HepG2 (cell line): ENCODE data around the gene PPP2R1B. TPM values are rescaled to one million over a fixed set of nuclear protein-coding genes. Genes with fewer than 3 reads are reported as not detected.
A peak's percentile ranks its signal among the peaks of the same experiment; 100 is the strongest.

ENCODE experiments used
- GMEB1 ChIP-seq: sonication (generic); formaldehyde crosslinking; IDR thresholded peaks from 2 replicates; pipeline ENCODE4 v1.5.1; 2020; ENCODE audit warnings: missing genetic modification reagents, mild to moderate bottlenecking, borderline replicate concordance
- MTF1 ChIP-seq: sonication (generic); formaldehyde crosslinking; IDR thresholded peaks from 2 replicates; pipeline ENCODE4 v1.5.0; 2020; ENCODE audit warnings: missing genetic modification reagents
- SAFB2 ChIP-seq: sonication (generic); formaldehyde crosslinking; IDR thresholded peaks from 2 replicates; pipeline ENCODE4 v1.5.1; 2020; ENCODE audit warnings: missing genetic modification reagents, low read depth, mild to moderate bottlenecking, borderline replicate concordance
- SIN3B ChIP-seq: fragments of 150-350 bp; IDR thresholded peaks from 2 replicates; pipeline ENCODE4 v1.6.1; 2014; ENCODE audit warnings: low read length
- ZFP90 ChIP-seq: sonication (generic); formaldehyde crosslinking; IDR thresholded peaks from 2 replicates; pipeline ENCODE4 v1.8.0; 2022; ENCODE audit warnings: missing genetic modification reagents, mild to moderate bottlenecking, inconsistent platforms, borderline replicate concordance
- ZNF552 ChIP-seq: sonication (generic); formaldehyde crosslinking; IDR thresholded peaks from 2 replicates; pipeline ENCODE4 v1.9.0; 2022; ENCODE audit warnings: missing genetic modification reagents, mild to moderate bottlenecking, borderline replicate concordance
- ZNF572 ChIP-seq: sonication (generic); formaldehyde crosslinking; IDR thresholded peaks from 2 replicates; pipeline ENCODE4 v1.5.1; 2020; ENCODE audit warnings: mild to moderate bottlenecking, missing genetic modification reagents
- ZNF879 ChIP-seq: sonication (generic); formaldehyde crosslinking; IDR thresholded peaks from 2 replicates; pipeline ENCODE4 v1.8.1; 2023; ENCODE audit warnings: missing genetic modification reagents
- ZSCAN5A ChIP-seq: sonication (generic); formaldehyde crosslinking; IDR thresholded peaks from 2 replicates; pipeline ENCODE4 v1.8.0; 2022; ENCODE audit warnings: mild to moderate bottlenecking, missing genetic modification reagents, borderline replicate concordance
- polyA plus RNA-seq, 8 experiments: library from polyadenylated mRNA; depleted of rRNA in 3 of 8; stranded (reverse) in 7 of 8; unstranded in 1 of 8; fragments of >200 nt; fragmentation: Illumina TruSeq in 4 of 8; extraction: Trizol in 4 of 8; gene quantifications; 2 replicates each; pipeline versions ENCODE4 v1.2.1 to v1.2.3, GENCODE V29; 2011 to 2016; ENCODE audit warnings: low read depth in 4 of 8, missing spikeins in 1 of 8, mixed read lengths in 1 of 8; ENCODE audit not compliant: insufficient read depth in 1 of 8
- total RNA-seq, 5 experiments: library from RNA; depleted of rRNA; stranded (reverse); fragments of >200 nt; fragmentation: Illumina TruSeq; extraction: Trizol; gene quantifications; 2 replicates each; pipeline ENCODE4 v1.2.3, GENCODE V29; 2016; ENCODE audit warnings: low read depth in 1 of 5
- TF ChIP-seq, protein P1 (sequence below): sonication (generic); formaldehyde crosslinking; IDR thresholded peaks from 2 replicates; pipeline ENCODE4 v1.4.0; 2020; ENCODE audit warnings: missing genetic modification reagents
- TF ChIP-seq, protein P2 (sequence below): sonication (generic); formaldehyde crosslinking; IDR thresholded peaks from 2 replicates; pipeline ENCODE4 v1.5.1; 2020; ENCODE audit warnings: missing genetic modification reagents, mild to moderate bottlenecking, borderline replicate concordance
- TF ChIP-seq, protein P3 (sequence below): IDR thresholded peaks from 2 replicates; pipeline ENCODE4 v1.6.1; 2012; ENCODE audit warnings: low read length, improper control_type of control experiment

The PPP2R1B gene
- total and polyA plus RNA-seq, 2 of the 13 experiments (the other 11 are each of a cell fraction or from before 2014, with no cell fraction given) = 22.1 to 56.8 TPM

DNA sequence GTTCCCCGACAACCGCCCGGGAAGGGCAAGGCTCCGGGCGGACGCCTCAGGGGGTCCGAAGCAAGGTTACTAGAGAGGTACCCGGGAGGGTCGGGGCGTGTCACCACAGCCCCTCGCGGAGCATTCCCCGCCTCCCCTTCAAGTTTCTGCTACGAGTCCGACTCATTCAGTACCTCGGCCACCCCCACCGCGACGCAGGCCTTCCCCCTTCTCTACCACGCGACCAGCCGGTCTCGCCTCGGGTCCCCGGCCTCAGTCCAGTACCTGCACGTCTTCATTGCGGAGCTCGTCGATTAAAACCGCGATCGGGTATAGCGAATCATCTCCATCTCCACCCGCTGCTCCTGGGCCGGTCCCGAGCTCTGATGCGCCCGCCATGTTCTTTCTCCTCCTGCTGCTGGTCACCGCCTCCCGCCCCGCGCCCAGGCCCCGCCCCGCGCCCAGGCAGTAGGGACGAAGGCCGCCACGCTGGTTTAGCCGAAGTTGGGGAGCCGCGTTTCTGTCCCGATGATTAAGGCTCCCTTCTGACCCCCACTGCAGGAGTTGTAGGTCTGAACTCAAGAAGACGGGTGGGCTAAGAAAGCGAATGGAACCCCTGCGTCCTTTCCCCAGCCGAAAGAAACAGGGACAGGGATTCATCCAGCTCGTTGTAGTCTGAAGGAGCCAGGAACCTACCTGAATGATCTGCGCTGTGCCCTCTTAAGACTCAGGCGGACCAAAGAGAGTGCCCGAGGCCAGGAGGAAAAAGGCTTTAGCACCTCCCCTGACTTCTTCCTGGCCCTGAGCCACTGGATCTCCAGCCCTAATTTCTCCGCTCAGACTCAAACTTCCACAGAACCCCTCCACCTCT is at the start of gene PPP2R1B (continued):
- TF ChIP-seq, protein P1, sequence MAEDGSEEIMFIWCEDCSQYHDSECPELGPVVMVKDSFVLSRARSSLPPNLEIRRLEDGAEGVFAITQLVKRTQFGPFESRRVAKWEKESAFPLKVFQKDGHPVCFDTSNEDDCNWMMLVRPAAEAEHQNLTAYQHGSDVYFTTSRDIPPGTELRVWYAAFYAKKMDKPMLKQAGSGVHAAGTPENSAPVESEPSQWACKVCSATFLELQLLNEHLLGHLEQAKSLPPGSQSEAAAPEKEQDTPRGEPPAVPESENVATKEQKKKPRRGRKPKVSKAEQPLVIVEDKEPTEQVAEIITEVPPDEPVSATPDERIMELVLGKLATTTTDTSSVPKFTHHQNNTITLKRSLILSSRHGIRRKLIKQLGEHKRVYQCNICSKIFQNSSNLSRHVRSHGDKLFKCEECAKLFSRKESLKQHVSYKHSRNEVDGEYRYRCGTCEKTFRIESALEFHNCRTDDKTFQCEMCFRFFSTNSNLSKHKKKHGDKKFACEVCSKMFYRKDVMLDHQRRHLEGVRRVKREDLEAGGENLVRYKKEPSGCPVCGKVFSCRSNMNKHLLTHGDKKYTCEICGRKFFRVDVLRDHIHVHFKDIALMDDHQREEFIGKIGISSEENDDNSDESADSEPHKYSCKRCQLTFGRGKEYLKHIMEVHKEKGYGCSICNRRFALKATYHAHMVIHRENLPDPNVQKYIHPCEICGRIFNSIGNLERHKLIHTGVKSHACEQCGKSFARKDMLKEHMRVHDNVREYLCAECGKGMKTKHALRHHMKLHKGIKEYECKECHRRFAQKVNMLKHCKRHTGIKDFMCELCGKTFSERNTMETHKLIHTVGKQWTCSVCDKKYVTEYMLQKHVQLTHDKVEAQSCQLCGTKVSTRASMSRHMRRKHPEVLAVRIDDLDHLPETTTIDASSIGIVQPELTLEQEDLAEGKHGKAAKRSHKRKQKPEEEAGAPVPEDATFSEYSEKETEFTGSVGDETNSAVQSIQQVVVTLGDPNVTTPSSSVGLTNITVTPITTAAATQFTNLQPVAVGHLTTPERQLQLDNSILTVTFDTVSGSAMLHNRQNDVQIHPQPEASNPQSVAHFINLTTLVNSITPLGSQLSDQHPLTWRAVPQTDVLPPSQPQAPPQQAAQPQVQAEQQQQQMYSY (CRISPR knock-in tag) = no peak
- TF ChIP-seq, protein P2, sequence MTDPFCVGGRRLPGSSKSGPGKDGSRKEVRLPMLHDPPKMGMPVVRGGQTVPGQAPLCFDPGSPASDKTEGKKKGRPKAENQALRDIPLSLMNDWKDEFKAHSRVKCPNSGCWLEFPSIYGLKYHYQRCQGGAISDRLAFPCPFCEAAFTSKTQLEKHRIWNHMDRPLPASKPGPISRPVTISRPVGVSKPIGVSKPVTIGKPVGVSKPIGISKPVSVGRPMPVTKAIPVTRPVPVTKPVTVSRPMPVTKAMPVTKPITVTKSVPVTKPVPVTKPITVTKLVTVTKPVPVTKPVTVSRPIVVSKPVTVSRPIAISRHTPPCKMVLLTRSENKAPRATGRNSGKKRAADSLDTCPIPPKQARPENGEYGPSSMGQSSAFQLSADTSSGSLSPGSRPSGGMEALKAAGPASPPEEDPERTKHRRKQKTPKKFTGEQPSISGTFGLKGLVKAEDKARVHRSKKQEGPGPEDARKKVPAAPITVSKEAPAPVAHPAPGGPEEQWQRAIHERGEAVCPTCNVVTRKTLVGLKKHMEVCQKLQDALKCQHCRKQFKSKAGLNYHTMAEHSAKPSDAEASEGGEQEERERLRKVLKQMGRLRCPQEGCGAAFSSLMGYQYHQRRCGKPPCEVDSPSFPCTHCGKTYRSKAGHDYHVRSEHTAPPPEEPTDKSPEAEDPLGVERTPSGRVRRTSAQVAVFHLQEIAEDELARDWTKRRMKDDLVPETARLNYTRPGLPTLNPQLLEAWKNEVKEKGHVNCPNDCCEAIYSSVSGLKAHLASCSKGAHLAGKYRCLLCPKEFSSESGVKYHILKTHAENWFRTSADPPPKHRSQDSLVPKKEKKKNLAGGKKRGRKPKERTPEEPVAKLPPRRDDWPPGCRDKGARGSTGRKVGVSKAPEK (CRISPR knock-in tag) = no peak
- TF ChIP-seq ZFP90 (CRISPR knock-in tag) = peak; percentile 86; the same call in 1 of the 2 replicates
- peak; percentile 87; the same call in 1 of the 2 replicates for TF ChIP-seq SAFB2 (CRISPR knock-in tag)
- TF ChIP-seq, protein P3, sequence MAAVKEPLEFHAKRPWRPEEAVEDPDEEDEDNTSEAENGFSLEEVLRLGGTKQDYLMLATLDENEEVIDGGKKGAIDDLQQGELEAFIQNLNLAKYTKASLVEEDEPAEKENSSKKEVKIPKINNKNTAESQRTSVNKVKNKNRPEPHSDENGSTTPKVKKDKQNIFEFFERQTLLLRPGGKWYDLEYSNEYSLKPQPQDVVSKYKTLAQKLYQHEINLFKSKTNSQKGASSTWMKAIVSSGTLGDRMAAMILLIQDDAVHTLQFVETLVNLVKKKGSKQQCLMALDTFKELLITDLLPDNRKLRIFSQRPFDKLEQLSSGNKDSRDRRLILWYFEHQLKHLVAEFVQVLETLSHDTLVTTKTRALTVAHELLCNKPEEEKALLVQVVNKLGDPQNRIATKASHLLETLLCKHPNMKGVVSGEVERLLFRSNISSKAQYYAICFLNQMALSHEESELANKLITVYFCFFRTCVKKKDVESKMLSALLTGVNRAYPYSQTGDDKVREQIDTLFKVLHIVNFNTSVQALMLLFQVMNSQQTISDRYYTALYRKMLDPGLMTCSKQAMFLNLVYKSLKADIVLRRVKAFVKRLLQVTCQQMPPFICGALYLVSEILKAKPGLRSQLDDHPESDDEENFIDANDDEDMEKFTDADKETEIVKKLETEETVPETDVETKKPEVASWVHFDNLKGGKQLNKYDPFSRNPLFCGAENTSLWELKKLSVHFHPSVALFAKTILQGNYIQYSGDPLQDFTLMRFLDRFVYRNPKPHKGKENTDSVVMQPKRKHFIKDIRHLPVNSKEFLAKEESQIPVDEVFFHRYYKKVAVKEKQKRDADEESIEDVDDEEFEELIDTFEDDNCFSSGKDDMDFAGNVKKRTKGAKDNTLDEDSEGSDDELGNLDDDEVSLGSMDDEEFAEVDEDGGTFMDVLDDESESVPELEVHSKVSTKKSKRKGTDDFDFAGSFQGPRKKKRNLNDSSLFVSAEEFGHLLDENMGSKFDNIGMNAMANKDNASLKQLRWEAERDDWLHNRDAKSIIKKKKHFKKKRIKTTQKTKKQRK = no peak
- 0 out of 2 replicates have a peak, but pooled peaks have one; percentile 56 for TF ChIP-seq MTF1
- TF ChIP-seq ZNF572 (CRISPR knock-in tag) = no peak
- TF ChIP-seq GMEB1 (CRISPR knock-in tag) = no peak
- no peak; the same call in 1 of the 2 replicates for TF ChIP-seq ZNF879
- no peak for TF ChIP-seq ZNF552
- no peak for TF ChIP-seq SIN3B
- TF ChIP-seq ZSCAN5A = no peak
